ENCODE results near the gene BARHL1.

Gene BARHL1

DNA sequence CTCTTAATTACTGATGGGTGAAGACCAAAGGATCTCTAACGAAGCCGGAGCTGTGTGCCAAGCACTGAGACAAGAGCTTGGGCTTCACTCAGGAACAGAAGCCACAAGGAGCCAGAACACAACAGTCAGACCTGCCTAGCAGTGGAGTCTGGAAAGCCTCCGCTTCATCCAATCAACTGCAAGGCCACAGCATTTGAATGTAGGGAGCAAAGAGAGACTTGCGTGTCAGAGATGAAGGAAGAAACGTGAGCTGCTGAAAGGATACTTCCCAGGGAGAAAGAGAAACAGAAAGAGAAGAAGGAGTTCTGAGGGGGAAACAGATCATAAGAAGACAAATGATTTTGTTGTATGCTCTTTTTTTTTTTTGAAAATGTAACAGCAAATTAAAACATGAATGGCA, 43.9 kb downstream of the BARHL1 start:
- no peak for DNase-seq

DNA sequence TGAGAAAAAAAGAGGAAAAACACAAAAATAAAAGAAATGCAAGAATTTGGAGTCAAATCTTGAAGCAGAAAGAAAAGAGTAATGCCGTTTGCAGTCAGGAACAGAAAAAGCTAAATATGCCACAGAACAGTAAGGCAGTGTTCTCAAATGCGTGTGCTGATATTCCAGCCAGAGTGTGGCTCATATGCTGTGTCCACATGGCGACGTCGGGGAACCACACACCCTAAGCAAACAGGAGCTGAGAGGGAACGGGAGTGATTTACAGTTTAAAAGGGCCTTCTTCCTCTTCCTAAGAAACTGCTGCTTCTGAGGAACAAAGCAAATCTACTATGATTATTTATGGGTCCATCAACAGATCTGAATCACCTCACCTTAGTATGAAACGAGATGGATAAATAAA, 44.7 kb downstream of the BARHL1 start:
- no peak for DNase-seq

DNA sequence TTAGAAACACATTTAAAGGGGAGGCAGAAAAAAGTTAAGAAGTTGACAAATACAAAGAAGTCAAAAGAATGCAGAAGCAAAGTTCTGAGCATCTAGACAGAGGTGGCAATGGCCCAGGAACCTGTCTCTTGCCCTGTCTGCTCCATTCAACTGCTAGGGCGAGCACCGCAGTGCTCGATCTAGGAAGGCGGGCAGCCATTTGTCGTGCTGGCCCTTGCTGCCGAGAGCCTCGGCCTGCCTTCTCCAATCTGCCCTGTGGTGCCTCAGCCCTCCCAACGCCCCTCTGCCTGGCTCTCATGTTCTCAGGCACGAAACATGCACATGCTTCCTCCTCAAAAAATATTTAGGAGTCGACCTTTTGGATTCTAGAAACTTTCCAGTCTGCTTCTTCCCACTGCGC, 45.2 kb downstream of the BARHL1 start:
- no peak for DNase-seq

DNA sequence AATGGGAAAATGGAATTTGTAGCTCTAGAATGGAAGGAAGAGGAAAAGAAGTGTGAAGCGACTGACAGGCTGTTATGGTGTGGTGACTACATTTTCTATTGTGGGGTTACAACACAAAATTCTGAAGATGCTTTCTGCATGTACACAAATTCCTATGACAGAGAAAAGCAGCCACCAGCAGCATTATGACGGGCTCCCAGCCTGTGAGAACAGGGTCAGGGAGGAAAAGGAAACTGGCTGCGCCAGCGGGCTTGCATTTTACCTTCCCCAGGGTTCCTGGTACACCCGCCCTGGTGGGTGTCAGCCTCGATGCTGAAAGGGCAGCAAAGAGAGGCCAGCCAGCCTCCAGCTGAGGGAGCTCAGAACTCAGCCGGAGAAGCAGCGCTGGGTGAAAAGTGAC, 46.3 kb downstream of the BARHL1 start:
- no peak for DNase-seq

DNA sequence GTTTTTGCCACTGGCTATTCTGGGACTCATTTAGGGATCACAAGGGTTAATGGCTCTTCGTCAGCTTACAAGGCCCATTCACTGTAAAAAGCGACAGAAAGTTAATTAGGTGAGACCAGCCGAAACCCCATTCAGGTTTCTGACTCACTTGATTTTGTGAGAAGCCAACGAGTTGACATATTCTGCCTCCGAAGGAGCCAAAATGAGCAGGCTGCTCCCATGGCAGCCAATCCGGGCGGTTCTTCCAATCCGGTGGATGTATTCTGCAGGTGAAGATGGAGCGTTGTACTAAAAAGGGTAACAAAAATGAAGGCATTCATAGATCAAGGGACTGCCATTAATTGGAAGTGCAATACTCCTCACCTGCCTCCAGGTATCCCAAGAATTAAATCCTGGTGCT, 47.7 kb downstream of the BARHL1 start:
- no peak for DNase-seq

DNA sequence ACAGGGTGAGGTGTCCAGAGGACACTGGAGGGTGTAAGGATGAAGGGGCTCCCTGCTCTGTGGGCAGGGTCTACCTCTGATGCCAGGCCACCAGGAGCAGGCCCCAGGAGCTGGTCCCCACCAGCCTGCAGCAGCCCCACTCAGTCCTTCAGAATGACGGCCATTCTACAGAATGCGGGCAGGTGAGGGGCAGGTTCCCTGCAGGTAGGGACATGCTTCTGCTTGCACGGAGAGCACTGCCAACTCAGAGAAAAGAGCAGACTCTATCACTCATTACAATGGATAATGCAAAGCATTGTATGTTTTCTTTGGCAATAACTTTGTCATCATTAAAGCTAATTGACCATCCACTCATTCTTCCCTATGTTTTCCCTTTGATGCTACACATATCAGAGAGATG, 48.4 kb downstream of the BARHL1 start:
- DNase-seq, result no peak

DNA sequence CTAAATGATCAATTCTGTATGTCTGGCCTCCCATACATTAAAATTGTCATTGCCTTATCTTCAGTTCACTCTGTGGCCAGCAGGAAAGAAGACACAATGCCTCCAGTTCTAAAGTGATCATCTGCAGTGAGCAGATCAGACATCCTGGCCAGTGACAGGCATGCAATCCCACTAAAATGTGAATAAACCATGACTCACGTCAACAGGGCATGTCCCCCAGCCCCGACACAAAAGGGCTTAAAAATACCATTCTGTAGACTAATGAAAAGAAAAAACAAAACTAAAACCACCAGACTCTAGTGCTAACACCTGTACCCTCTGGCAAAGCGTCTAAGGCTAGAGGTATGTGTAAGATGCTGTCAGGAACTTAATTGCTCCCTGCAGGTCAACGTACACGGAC, 48.9 kb downstream of the BARHL1 start:
- no peak for DNase-seq

DNA sequence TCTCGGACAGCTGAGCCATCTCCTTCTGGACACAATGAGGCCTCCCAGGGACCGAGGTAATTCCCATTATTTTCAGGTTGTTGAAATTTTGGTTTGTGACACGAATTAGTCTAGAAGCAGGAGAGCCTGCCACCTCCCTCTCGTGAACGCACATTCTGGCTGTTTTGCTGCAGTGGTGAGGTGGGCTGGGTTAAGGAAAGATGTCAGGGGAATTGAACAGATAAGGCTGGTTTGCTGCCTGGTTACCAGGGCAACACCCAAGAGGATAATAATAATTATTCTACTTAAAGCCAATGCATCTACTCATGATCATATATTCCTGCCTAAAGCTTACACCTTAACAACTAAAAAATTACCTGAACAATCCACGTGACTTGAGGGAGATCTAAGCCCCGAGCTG, 49.3 kb downstream of the BARHL1 start:
- no peak for DNase-seq

DNA sequence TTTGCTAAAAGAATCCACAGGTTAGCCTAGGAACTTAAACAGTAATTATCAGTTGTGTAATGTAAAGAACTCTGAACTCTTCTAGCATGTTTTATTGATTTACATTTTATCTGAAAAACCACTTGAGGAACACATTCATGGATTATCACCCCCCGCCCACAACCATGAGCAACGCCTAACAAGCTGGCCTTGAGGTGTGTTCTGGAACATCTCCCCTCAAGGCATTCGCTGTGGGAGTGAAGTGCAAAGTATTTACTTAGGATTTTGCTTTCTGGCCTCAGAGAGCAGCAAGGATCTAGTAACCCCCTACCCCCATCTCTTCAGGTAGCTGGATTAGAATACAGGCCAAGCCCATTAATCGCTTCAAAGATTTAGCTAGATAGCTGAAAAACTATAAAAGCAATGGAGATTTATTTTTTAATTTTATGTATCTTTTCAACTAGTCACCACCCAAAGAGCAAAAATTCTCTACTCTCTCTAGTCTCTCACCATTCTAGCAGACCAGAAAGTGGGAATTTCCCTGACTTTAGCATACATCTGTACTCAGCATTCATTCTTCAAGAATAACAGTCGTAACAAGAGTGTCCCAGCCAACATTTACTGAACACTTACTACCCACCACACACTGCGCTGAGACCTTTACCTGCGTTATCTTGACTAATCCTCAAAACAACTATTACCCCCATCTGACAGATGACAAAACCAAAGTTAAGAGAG, 50.2 kb downstream of the BARHL1 start:
- DNase-seq, result no peak

DNA sequence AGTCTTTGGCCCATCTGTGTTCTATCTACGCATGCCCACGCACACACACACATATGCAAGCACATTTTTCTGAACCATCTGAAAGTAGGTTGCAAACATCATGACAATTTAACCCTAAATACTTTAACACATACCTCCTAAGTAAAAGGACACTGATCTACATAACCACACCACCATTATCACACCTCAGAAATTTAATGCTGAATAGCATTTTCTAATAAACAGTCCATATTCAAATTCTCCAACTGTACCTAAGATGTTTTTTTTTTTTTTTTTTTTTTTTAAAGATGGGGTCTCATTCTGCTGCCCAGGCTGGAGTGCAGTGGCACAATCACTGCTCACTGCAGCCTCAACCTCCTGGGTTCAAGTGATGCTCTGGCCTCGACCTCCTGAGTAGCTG, 51.9 kb downstream of the BARHL1 start:
- no peak for DNase-seq

DNA sequence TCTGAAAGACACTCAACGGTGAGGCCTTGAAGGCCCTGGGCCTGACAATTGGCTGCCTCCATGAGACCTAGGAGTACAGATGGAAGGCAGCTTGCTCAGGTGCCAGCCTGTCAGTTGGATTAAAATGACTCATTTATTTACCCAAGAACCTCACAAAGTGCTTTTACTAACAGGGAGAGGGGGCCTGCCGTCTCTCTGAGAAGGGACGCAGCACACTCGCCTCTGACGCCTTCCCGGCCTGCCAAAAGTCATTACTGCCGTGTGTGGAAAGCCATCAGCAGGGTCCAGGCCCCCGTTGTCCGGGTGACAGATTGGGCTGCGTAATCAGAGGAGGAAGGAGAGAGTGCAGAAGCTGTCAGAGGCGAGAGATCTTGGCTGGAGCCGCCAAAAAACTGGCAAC, 54.9 kb downstream of the BARHL1 start:
- DNase-seq, result no peak

DNA sequence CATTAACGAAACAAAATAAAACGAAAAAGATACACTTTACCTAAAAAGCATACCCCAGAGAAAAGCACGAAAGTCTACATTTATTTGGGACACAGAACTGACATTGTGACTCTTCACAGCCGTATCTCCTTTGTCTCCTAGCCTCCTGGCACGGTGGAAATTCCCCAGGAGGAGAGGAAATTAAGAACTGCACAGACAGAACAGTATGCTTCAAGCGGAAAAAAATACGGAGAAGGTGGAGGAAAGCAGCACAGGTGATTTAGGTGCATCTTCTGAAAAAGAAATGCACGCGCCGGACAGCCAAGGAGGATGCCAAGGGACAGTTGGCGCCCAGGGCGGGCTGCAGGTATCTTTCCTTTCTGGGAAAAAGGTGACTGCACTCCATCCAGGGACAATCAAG, 55.4 kb downstream of the BARHL1 start:
- DNase-seq, result no peak

DNA sequence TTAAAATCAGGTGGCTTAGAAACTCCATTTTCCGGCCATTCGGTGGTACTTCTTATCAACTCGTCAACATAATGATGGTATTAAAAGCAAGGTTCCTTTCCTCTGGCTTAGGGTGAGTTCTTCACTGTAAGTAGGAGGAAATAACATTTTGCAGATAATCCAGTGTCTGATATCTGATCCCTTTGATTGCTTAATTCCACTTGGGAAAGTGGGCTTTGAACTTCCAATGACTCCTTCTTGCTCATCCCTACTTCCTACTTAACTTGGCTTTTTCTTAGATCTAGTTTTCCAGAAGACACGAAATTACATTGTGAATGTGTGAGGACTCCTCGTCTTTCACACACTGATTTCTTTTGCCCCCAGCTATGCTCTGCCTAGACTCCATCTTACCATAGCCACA, 55.8 kb downstream of the BARHL1 start:
- DNase-seq, result no peak

DNA sequence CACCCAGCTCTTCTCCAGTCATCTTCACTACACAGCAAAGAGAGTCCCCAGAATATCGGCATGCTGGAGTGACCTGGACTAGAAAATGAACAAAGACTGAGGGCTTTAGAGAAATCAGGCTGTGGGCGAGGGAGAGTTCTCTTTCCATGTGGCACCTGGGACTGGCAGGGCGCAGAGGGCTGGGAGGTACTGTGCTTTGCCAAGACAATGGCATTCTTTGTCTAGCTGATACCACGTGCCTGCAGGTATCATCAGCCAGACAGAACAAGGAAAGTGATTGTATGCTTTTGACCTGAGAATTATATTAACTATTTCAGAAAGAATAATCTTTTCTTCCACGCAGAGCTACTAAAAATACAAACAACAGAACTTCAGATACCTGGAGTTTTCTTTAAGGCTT, 56.9 kb downstream of the BARHL1 start:
- DNase-seq, result no peak

Data from activated T-cell treated with anti-CD3 and anti-CD28 coated beads for 4 hours (primary cell).